ENCODE results near the gene SEPTIN5.
"Not testable (repeated sequence)": the region's sequence is repeated elsewhere in the genome, so short reads cannot be mapped to it uniquely, and the experiment has no call there.

The SEPTIN5 gene

GRCh38 chr22:19721330-19722177 is 7.3 kb downstream of the SEPTIN5 start:
- DNase-seq = no peak

- DNase-seq = no peak
These were observed 8.1 kb downstream of the SEPTIN5 start for GRCh38 chr22:19722178-19722981.

- DNase-seq = no peak
These were observed 8.6 kb downstream of the SEPTIN5 start for GRCh38 chr22:19722982-19723231.

GRCh38 chr22:19723232-19723982 is 9.1 kb downstream of the SEPTIN5 start, which contains the start of gene GP1BB:
GP1BB (plus strand) TSS chr22:19723539; CDS start chr22:19723570, 31 bp downstream.
- DNase-seq = no peak

GRCh38 chr22:19723983-19724827 is 9.9 kb downstream of the SEPTIN5 start:
- no peak for DNase-seq

- no peak for DNase-seq
These were observed 10.8 kb downstream of the SEPTIN5 start for GRCh38 chr22:19724927-19725661.

- DNase-seq = not testable (repeated sequence)
These were observed 11.9 kb downstream of the SEPTIN5 start for GRCh38 chr22:19726064-19726788.

GRCh38 chr22:19727310-19728150 is 13.2 kb downstream of the SEPTIN5 start:
- no peak for DNase-seq

GRCh38 chr22:19728271-19728670 is 14.0 kb downstream of the SEPTIN5 start:
- DNase-seq = no peak

- no peak for DNase-seq
These were observed 14.5 kb downstream of the SEPTIN5 start for GRCh38 chr22:19728836-19729235.

- DNase-seq = no peak
These were observed 15.2 kb downstream of the SEPTIN5 start for GRCh38 chr22:19729507-19729906.

GRCh38 chr22:19730198-19730597 is 15.9 kb downstream of the SEPTIN5 start:
- no peak for DNase-seq

- DNase-seq = peak; percentile 63 to 74
These were observed 16.5 kb downstream of the SEPTIN5 start for GRCh38 chr22:19730655-19731360.

- no peak for DNase-seq
These were observed 17.2 kb downstream of the SEPTIN5 start for GRCh38 chr22:19731361-19732135.

GRCh38 chr22:19732403-19733113 is 18.3 kb downstream of the SEPTIN5 start:
- DNase-seq = no peak

GRCh38 chr22:19733755-19734154 is 19.5 kb downstream of the SEPTIN5 start:
- no peak for DNase-seq

- no peak for DNase-seq
These were observed 19.9 kb downstream of the SEPTIN5 start for GRCh38 chr22:19734163-19734562.

Data from hippocampal formation (tissue), 2 donors.